HG02938 (cell line): Measurements from ENCODE around the gene PKP1.

Experiments used
- ATAC-seq: cut with Tn5 transposase; IDR thresholded peaks from one replicate; pipeline ENCODE4 v1.9.1; 2021; ENCODE audit warnings: mild to moderate bottlenecking, moderate library complexity; ENCODE audit not compliant: unreplicated experiment

PKP1 gene

DNA sequence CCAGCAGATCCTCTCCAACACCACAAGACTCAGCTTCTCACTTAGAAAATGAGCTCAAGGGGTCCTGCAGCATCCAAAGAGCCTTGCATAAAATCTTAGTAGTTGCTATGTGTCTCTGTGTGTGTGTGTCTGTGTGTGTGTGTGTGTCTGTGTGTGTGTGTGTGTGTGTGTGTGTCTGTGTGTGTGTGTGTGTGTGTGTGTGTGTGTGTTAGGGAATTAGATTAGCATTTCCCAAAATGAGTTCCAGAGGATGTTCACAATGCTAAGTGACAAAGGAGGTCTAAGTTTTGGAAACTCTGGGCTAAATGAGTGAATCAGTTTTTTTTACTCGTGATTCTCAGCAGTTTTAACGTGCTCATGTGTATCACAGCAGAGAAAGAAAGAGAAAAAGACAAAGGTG, 63.7 kb downstream of the PKP1 start:
- no peak for ATAC-seq

DNA sequence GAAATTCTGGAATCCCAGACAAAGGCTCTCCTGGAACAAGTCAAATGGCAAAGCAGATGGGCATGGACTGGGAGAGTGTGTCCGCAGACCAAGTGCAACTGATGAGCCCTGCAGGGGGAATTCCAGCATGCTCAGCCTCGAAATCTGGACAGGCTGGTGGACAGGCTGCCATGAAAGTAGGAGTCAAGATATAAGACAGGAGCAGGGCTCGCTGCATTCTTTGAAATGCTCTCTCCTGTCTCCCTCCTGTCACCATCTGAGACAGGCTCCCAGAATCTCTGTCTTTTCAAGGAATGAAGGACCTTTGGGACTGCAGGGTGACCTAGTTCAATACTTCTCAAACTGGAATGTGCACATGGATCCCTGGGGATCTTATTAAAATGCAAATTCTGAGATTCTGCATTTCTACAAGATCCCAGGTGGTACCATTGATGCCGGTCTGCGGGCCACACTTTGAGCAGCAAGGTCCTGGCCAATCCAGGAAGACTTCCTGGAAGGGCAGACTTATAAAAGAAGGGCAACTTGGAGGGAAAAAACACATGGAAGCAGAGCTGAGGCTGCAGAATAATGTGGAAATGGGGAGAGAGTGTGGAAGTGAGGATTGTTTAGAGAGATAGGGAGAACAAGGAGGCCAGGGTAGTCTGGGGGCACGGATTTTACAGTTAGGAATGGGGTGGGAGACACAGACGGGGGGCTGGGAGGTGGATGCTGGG, 64.3 kb downstream of the PKP1 start:
- ATAC-seq: no peak

DNA sequence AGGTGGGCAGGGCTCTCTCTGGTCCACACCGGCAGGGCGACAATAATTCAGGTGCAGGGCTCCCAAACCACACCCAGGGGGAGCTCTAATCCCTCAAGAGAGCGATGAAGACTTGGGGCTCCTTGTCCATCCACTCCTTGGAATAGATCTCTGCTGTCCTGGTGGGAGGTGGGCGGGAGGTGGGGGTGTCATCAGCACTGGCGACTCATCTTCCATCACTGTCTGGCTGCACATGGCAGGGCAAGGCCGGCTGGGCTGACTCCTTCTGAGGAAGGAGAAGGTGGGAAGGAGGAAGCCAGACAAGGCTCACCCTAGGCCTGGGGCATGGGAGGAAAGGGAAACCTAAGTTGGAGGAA, 64.9 kb downstream of the PKP1 start:
- no peak for ATAC-seq

DNA sequence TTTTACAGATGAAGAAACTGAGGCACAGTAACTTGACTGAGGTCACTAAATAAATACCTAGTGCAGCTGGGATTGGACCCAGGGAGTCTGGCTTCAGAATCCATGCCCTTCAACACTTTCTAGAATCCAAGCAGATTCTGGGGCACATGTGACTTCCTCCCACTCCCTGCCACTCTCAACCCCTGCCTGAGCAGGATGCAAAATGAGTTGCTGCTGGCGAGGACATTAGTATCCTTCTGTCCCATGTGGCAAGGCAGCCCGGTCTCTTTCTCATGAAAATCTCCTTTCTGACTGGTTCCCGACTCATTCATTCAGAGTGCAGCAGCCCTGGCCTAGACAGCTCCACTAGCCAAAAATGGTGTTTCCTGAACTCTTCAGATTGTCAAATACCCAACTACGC, 65.8 kb downstream of the PKP1 start:
- ATAC-seq: no peak

DNA sequence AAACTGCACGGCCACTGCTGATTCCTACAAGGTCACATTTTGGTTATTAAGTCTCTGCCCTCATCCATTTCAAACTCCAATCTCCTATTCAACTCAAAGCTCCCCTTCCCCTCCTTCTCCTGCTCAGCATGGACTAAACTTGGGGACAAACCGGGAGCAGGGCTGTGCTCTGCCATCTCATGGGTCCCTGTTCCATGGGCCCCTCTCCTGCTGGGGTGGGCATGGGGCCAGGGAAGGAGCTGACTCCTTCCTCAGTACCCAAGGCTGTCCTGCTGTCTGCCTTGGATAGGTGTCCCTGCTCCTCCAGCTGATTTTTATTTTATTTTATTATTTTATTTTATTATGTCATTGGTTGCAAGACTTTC, 67.0 kb downstream of the PKP1 start:
- no peak for ATAC-seq

DNA sequence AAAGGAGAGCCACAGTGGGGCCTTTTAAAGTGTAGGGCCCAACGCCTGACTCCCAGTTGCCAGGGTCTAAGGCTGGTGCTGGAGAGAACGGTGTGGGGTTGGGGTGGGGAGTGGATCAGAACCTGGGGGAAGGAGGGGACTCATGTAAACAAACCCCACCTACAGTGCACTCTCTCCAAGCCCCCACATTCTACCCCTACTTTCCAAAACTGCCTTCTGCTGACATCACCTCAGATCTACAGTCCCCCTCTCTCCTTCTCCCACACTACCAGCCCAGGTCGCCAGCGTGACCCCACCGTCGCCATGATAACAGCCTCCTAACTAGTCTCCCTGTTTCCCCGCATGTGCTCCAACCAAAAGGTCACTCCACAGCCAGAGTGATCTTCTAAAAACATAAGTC, 67.6 kb downstream of the PKP1 start:
- ATAC-seq: no peak

DNA sequence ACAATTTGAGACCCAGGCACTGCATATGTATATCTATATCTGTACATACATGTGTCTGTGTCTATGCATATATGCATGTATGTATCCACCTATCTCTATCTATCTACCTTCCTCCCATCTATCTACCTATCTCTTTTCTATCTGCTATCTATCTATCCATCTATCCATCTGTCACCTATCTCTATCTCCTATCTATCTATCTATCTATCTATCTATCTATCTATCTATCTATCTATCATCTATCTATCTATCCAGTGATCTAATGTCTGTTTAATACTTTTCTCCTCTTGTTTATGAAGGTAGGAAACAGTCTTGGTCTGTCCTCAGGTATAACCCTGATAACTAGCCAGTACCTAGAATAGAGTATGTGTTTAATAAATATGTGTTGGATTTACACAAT, 68.3 kb downstream of the PKP1 start:
- no peak for ATAC-seq

DNA sequence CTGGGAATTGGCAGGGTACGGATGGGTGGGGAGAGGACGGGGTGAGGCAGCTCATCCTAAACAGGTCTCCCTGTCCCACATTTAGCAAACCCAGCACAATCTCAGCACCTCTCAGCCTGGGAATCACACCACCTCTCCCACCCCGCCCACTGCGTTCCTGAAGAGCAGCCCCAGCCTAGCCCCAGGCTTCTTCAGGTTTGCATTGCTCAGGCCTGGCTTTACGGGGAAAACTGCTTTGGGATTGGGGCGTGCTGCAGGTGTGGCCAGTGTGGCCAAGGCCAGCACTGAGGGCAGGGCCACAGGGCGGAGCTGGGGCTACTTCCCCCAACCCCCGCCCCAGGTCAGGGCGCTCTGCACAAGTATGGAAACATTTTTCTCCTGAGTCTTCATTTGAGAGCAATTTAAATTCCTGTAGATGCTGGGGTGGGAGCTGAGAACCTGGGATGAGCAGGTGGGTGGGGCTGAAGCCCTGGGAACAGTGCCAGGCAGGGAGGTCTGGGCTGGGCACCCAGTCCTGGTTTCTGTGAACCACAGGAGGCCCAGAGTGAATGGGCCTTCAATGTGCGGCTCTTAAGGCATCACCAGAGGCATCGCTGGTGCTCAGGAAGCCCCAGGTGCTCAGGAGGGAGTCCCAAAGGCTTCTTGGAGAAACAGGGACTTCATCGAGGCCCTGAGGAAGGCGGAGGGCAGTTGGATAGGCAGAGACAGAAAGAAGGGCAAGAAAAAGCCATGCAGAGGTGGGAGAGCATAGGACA, 70.1 kb downstream of the PKP1 start:
- ATAC-seq: no peak

DNA sequence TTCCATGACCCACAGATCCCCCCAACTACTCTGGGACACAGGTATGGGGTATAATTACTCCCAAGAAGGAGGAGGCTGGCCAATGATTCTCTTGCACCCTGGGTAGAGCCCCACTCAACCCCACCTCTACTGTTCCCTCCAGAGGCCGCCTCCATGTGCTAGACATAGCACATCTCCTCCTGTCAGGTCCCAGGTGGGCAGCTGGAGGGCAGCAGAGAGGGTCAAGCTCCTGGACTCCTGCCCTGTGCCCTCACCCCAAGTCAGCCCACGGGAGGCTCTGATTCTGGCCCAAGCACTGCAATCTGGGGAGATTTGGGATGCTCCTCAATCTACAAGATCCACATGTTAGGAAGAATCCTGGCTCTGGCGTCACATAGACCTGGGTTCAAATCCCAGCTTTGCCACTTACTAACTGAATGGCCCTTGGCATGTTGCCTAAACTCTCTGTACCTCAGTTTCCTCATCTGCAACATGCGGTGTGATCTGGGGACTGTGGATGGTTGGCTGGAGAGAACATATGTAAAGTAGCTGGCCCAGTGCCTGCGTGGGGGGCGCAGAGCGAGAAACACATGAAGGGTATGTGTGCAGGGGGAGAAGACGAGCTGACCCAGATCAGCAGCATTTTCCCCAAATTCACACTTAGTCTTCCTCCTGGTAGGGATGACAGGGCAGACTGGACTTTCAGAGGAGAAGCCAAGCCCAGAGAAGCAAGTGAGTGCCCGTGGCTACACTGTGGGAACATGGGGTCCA, 71.0 kb downstream of the PKP1 start:
- ATAC-seq: no peak

DNA sequence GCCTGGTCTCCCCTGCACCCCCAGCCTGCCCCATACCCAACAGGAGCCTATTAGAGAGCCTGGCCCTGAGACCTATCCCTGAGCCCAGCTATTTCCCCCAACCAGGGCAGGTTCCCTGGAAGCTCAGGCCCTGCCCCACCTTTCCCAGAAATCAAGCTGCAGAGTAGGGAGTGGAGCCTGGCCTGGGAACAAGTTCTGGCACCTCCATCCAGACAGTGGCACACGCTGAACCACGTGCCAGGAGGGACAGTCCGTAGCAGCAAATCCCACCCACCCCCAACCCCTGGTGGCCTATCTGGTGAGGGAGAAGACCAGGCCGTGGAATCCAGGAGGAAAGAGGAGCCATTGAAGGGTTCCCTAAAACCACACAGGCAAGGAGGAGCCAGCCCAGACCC, 71.6 kb downstream of the PKP1 start:
- ATAC-seq: no peak

DNA sequence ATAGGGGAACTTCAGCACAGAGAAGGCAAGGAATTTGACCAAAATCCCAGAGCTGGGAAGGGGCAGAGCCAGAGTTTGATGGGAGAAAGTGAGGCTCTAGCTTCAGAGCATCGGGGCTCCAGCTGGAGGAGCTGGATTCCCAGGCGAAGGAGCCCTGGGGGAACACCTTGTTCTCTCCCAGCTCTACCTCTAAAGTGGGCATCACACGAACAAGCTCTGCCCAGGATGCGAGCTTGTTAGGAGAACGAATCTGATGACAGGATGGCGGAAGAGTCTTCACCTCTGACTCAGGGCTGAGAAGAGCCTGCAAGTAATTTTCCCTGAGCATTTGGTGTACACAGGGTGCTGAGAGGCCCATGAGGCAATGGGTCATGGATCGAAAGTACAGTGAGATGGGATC, 72.2 kb downstream of the PKP1 start:
- no peak for ATAC-seq

DNA sequence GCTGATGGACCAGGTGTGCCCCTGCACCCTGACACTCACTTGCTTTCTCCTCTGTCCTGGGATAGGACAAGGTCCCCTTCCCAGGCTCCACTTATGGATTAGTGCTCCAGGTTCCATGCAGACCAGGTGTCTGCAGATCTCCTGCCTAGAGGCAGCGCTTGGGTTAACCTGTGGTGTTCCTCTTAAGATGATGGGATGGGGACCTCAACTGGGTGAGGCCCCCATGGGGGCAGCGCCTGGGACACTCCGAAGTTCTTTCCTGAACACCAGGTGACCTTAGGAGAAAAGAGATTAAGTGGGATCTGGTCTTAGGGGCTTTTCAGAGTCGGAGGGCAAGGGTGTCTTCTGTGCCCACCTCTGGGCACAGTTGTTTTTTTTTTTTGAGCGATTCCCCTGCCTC, 72.9 kb downstream of the PKP1 start:
- ATAC-seq: no peak

DNA sequence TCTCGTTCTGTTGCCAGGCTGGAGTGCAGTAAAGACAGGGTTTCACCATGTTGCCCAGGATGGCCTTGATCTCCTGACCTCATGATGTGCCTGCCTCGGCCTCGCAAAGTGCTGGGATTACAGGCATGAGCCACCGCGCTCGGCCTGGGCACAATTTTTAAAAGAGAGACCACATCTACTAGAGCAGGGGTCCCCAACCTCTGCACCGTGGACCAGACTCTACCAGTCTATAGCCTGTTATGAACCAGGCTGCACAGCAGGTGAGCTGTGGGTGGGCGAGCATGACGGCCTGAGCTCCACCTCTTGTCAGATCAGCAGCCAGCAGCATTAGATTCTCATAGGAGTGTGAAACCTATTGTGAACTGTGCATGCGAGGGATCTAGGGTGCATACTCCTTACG, 73.4 kb downstream of the PKP1 start:
- no peak for ATAC-seq

DNA sequence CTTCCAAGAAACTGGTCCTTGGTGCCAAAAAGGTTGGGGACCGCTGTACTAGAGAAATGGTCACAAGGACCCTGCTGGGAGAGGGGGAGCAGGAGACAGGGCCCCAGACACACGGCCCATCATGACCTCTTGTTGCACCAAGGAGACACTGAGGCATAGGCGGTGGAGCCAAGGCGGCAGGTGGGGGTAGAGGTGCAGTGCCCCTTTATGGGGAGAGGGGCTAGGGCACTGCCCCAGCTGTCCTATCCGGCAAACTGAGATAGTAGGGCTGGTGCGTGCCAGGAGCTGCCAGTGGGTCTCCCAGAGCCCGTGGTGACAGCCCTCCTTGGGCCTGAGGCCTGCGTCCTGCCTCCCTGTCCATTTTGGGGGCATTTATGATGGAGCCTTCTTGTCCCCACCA, 73.9 kb downstream of the PKP1 start:
- ATAC-seq: no peak

DNA sequence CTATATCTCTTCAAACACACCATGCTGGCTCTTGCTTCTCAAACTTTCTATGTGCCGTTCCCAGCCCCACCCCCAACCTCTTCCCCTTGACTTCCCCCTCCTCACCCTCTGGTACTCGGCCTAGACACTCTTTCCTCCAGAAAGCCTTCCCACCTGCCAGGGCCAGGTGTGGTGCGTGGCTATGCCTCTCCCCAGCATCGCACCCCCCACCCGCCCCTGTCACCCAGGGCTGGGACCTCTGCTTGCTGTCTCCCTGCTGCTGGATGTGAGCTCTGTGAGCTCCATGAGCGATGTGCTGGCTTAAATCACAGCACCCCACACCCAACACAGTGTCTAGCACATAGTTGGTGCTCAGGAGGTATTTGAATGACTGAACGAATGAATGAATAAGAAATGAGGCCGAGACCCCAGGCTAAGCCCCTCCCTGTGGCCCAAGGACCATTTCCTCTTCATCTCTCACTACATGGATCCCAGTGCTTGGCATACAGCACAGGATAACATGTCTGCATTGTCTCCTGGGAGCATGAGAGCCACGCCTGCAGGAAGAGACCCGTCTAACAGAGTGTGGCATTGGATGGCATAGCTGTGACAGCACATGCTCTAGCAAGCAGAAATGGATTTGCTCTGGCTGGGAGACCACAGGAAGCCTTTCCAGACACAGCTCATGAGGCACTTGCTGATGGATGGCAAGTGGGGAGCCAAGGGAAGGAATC, 74.5 kb downstream of the PKP1 start:
- no peak for ATAC-seq

DNA sequence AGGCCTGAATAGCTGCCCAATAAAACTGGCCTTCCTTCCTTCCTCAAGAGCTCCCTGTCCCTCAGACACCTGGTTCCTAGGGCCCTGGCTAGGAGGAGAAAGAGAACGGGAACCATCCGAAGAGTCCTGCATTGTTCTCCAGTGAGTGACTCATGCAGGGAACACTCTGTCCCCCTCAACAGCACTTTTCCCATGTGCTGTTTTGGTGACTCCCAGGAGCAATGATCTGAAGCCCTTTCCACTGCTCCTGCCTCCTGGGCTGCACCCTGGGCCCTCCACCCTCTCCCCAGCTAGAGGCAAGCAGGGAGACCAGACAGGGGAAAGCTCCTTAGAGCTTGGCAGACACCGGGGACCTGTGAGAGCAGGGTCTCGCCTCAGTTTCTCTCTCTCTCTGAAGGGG, 75.3 kb downstream of the PKP1 start:
- no peak for ATAC-seq

DNA sequence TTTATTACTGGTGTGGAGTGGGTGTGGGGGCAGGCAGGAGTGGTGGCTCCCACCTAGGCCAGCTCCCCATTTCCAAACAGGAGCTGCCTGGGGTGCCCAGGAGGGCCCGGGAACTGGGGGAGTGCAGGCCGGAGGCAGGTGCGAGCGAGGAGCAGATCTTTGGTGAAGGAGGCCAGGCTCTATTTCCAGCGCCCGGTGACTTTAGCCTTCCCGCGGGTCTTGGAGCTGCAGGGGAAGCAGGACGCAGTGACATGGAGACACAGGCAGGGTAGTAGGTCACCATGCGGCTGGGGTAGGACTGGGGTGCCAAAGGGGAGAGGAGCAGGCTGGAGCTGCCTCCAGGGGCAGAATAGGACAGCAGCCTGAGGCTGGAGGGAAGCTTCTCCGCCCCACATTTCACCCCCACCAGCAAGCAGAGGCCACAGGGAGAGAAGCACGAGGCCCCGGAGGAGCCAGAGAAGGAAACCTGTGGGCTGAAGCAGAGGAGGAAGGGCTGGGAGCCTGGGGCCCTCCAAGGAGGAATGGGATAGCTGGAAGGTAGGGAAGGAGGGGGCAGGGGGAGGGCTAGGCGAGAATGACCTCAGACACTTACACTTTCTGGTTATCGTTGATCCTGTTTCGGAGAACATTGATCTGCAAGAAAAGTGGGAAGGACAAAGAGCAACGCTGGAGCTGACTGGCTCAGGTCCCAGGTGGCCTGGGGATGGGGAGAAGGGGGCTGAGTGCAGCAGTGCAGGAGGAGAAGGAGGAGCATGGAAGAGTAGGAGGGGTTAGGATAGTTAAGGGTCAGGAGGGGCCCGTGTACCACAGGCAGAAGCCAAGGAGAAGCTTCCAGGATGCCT, 75.9 kb downstream of the PKP1 start:
- ATAC-seq: no peak

DNA sequence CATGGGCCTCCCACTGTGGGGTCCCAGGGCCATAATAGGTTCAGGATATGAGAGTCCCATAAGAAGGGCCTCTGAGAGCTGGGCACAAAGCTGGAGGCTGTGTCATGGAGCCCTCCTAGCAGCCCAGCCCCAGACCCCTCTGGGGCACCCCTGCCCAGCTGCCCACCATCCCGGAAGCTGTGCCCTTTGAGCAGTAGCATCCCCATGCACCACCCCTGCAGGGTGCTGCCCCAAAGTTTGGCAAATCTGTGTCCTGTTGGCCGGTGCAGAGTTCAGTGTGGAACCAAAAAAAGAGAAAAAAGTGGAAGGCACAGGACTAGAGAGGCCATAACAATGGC, 76.5 kb downstream of the PKP1 start:
- no peak for ATAC-seq

DNA sequence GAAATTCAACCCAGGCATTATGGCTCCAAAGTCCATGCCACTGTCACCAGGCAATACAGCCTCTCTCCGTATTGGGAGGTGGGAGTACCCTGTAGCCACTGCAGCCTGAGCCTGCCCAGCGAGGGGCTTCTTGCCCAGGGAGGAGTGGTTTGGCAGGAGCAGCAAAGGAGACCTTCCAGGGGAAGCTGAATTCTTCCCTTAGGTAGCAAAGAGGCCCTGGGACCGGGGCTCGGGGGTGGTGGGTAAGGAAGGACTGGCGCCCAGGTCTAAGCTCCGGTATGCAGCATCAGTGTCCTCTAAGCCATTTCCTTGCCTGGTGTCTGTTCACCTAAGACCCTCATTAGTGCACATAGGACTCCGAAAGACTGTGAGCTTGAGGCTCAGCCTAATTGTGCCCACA, 77.2 kb downstream of the PKP1 start:
- no peak for ATAC-seq

DNA sequence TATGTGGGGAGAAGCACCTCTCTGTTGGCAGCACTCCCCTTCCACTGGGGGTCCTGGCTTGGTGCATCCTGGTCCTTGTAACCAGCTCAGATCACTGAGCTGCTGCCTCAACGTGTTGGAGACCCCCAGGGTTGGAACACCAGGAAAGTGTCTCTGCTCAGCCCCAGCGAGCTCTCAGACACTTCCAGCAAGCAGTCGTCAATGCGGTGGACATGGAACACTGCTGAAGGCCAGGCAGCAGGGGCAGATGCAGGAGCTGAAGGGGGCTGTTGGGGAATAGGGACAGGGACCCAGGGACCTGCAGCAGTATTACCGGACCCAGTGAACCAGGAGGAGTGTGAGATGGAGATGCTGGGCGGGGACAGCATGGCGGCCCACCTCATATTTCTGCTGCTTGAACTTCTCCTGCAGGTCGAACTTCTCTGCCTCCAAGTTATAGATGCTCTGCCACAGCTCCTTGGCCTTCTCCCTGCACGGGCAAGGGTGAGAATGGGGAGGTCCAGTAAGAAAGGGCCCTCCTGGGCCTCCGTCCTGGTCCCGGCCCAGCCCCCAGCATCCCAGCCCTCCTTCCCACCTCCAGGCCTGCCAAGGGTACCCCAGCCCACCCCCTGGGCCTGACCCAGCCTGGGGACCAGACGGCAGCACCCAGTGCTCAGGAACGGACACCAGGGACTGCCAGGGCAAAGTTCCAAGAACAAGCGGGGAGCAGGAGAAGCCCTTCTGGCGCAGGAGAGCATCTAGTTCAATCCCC, 77.8 kb downstream of the PKP1 start:
- no peak for ATAC-seq
